ENCODE results near the gene MOV10.

The MOV10 gene

DNA sequence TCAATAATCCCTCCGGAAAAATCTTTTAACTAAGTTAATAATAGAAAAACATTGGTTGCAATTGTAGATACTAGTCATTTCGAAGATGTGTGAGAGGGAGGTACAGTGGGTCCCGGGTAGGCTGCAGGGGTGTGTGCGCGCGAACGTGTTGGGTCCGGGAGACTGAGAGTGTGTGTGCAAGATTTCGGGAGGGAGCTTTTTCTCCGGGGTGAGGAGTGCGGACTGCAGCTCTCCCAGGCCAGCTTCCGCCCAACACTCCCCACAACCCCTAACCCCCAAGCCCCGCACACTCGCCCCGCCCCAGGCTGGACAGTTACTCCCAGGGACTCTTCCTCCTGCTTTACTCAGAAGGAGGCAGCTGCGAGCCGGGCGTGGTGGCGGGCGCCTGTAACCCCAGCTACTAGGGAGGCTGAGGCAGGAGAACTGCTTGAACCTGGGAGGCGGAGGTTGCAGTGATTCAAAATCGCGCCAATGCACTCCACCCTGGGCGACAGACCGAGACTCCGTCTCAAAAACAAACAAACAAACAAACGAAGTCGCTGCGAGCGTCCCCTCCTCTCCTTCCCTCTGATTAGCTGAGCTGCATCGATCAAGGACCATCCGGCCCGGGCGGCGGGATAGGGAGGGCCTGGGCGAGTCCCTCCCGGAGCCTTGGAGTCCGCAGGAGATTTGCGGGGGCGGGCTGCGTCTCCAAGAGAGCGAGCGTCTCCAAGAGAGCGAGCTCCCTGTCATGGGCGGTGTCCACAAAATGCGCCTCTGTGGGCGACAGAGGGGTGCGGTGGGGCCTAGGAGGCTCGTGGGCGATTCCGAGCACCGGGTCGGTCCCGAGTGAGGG lies 68.9 kb downstream of the MOV10 start:
- DNase-seq (ENCODE audit: low read depth in 2 of 2) = no peak

DNA sequence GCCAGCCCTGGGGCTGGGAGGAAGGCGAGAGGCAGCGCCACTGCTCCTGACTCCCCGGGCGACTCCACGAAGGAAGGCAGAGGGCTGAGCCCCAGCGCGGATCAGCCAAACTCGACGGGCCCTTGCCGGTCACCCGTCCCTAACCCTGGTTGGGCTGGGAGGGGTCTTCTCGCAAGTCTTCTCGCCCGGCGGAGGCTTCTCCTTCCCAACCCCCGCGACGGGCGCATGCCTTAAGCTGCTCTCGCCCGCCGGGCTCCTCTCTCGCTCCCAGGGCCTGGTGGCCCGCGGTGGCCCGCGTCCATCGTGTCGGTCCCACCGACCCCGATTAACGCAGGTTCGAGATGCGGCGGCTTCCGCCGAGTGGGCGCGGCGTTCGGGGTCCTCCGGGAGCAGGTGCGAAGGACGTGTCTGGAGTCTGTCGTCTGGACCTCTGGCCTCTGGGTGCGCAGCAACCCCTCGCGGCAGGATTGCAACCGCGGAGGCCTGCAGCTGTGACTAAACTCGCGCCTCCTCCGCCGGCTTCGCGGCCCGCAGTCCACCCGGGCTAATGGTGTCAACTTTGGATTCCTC lies 69.6 kb downstream of the MOV10 start:
- DNase-seq (ENCODE audit: low read depth in 2 of 2) = no peak

DNA sequence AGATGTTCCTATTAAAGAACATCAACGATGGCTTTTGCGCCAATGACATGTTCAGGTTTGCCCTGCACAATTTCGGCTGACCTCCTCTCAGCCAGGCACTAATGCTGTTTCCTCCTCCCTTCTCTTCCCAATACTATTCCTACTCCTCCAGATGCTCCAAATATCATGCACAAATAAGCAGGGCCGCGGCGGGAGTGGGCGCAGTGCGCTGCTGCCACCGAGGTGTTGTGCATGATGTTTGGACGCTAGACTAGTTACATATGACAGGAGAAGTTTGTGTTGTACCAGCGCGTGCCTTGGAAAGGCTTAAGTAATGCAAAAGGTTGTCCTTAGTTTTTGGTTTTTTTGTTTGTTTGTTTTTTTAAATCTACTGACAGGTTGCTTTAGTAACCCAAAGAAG lies 73.9 kb downstream of the MOV10 start:
- DNase-seq (ENCODE audit: low read depth in 2 of 2) = no peak
